GM19455 (cell line): Measurements from ENCODE around the gene C1orf35.

Source experiments
- ATAC-seq: cut with Tn5 transposase; IDR thresholded peaks from one replicate; pipeline ENCODE4 v1.9.1; 2021; ENCODE audit not compliant: unreplicated experiment

C1orf35 gene

GRCh38 chr1:228064741-228065542, 38.2 kb downstream of the C1orf35 start:
- no peak for ATAC-seq

DNA sequence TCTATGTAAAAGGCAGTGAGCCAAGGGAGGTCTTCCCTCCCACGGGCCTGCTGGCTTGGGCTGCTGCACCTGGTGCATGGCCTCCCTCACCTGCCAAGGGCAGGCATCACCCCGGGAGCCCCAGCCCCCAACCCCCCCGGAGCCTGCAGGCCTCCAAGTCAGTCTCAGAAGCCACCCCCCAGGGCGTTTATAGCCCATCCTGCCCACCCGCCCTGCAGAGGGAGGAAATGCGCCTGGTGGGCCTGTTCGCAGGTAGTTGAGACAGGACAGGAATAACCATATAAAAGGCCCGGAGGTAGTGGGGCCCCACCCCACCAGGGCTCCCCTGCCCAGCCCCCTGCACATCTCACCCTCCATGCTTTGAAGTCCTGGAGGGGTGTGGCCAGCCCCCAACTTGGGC, 38.8 kb downstream of the C1orf35 start:
- no peak for ATAC-seq

DNA sequence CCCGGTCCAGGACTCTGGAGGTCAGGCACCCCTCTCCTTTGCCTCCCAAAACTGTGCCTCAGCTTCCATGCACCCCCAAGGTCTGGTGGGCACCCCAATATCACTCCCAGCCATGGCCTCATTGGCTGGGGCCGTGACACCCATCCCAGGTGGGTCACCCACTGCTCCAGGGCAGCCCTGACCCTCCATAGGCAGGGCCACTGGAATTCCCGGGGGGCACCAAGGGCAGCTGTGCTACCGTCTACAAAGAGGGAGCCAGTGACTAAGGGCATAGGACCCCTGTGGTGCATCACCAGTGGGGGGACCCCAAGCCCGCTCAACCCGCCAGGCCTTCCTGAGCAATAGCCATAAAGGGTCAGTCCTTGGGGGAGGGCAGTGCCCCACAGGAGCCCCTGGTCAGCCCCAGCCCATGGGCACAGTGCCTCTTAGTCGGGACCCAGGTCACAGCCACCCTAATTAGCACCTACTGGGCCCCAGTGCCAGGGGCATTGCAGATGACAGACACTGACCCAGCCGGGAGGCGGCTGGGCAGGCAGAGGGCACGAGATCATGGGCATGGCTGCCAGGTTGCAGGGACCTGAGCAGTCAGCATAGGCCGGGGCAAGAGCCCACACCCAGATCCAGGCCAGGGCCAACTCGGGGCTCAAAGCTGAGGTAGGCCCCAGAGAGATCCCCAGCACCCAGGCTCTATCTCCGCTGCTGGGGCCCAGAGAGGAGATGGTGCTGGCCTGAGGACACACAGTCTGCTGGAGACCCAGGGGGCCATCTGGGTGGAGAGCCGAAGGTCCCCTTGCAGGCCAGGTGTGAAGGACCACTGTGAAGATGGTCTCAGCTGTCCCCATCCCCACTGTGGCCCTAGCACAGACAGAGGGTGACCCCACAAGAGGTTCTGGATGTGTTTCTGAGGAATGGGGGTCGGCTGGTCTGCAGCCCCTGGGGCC, 39.6 kb downstream of the C1orf35 start:
- ATAC-seq, result no peak

GRCh38 chr1:228062812-228063211, 40.3 kb downstream of the C1orf35 start:
- ATAC-seq, result no peak

DNA sequence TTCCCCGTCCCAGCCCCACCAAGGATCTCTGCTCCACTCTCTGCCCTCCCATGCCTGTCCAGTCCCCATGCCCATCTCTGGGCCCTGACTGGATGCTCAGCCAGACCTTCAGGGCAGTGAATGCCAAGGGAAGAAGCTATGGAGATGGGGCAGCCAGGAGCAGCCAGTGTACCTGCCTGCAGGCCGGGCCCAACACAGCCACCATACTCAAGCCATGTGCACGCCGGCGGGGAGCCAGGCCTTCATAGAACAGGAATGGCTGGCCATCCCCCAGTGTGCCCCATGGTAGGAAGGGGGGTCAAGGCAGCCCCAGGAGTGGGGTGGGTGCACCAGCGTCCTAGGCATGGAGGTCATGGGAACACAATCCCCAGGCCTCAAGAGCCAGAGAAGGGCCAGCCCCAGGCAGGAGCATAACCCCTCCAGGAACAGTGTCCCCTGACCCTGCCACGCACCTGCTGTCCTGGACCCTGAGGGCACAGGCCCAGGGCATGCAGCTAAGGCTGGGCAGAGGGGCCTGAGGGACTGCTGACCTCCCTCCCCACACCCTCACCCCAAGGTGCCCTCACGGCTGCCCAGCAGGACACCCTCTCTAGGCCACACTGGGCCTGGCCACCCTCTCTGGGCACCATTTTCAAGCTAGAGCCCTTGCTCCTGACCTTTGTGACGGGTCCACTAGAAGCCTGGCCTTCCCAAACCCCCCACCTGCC, 40.9 kb downstream of the C1orf35 start:
- no peak for ATAC-seq

DNA sequence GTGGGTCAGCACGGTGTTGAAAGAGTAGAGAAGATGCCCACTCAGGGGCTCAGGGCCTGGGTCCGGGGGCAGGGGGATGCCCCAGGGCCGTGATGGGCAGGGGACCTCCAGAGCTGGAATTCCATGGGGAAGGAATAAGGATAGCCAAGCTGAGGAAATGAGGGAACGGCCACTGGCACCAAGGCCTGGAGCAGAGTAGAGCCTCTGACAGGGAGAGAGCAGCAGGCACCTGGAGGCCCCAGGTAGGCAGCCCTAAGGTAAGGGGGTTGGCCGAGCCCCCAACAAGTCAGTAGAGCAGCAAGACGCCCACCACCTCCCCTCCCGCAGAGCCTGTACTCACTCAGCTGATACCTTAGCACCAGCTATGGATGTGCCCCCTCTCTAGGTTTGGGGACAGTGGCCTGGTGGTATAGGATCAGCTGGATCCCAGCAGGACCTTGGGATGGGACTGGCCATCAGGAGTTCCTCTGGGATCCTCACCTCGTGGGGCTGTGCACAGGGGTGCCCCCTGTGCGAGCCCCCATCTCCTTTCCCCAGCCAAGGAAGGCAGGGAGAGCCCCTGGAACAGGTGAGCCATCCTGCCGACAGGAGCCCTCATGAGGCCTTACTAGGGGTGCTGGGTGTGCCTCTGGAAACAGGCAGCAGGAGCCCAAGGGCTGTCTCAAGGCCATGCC, 41.6 kb downstream of the C1orf35 start:
- no peak for ATAC-seq

GRCh38 chr1:228060458-228061190, 42.5 kb downstream of the C1orf35 start:
- ATAC-seq, result no peak

DNA sequence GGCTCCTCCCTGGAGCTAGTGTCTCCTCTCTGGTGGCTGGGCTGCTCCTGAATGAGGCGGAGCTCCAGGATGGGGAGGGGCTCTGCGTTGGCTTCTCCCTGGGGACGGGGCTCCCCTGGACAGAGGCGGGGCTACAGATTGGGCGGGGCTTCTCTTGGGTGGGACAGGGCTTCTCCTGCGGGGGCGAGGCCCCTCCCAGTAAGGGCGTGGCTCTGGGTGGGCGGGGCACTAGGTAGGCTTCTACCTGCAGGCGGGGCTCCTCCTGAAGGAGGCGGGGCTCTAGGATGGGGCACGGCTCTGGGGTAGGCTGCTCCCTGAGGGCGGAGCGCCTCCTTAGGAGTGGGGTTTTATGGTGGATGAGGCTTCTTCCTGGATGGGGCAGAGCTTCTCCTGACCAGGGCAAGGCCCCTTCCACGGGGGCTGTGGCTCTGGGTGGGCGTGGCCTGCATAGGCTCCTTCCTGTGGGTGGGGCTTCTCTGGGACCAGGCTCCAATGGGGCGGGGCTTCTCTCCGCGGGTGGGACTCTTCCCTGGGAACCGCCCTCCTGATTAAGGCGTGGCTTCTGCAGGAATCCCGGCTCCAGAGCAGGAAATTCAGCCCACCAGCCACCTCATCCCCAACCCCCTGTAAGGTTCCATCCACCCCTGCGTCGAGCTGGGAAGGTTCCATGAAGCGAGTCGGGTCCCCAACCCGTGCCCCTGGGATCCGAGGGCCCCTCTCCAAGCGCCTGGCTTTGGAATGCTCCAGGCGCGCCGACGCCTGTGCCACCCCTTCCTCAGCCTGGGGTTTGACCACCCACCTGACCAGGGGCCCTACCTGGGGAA, 43.3 kb downstream of the C1orf35 start:
- ATAC-seq, result no peak

DNA sequence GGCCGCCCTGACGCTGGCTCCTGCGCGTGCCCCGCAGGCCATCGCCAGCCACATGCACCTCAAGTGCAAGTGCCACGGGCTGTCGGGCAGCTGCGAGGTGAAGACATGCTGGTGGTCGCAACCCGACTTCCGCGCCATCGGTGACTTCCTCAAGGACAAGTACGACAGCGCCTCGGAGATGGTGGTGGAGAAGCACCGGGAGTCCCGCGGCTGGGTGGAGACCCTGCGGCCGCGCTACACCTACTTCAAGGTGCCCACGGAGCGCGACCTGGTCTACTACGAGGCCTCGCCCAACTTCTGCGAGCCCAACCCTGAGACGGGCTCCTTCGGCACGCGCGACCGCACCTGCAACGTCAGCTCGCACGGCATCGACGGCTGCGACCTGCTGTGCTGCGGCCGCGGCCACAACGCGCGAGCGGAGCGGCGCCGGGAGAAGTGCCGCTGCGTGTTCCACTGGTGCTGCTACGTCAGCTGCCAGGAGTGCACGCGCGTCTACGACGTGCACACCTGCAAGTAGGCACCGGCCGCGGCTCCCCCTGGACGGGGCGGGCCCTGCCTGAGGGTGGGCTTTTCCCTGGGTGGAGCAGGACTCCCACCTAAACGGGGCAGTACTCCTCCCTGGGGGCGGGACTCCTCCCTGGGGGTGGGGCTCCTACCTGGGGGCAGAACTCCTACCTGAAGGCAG, 44.0 kb downstream of the C1orf35 start:
- no peak for ATAC-seq

DNA sequence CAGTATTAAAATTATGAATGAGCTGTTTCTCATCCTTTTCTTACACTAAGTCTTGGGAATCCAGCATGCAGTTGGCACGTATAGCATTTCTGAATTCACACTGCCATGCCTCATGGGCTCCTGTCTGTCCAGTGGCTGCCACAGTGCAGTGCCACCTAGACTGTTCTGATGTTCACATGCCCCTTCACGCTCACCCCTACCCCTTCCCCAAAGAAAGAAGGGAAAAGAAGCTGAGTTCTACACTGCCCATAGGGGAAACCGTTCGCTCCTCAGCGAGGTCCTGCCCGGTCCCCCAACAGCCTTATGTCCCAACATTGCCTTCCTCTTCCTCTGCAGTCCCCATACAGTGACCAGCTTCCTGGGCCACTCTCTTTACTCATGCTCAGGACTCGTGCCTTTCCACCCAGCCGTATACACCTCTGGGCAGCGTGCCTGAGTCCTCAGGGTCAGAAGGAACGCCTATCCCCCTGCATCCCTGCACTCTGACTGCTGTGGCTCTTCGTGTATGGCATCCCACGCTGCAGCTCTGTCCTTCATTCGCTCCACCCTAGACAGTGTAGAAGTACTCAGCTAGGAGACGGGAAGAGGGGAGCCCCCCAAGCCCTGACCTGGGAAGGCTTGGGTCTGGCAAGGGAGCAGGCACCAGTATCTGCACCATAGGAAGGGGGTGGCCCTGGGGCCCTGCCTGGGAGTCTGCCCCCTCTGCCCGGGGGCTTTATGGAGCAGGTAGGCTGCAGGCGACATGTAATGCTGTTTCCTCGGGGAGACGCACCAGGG, 44.8 kb downstream of the C1orf35 start:
- ATAC-seq, result no peak
